K562 (cell line): Measurements from ENCODE around the gene PRSS23.

Experiments
- BRF1 ChIP-seq: IDR thresholded peaks from 3 replicates; pipeline ENCODE4 v1.6.1; 2011; ENCODE audit warnings: borderline replicate concordance, mild to moderate bottlenecking; ENCODE audit not compliant: insufficient read length; ENCODE audit errors: extremely low read depth
- CBX1 ChIP-seq: sonication (generic); IDR thresholded peaks from 2 replicates; pipeline ENCODE4 v1.6.1; 2016; ENCODE audit warnings: antibody characterized with exemption, low read depth, mild to moderate bottlenecking
- CTCF ChIP-seq, 3 experiments: IDR thresholded peaks in 2 of 3; conservative IDR thresholded peaks in 1 of 3; 2 replicates each; pipeline ENCODE4 v1.5.1; 2011 to 2012; ENCODE audit warnings: low read length in 3 of 3, mild to moderate bottlenecking in 3 of 3, control low read depth in 2 of 3, improper control_type of control experiment in 1 of 3, inconsistent platforms in 1 of 3, low read depth in 1 of 3, mixed read lengths in 1 of 3, moderate library complexity in 1 of 3; ENCODE audit not compliant: insufficient read depth in 2 of 3
- EZH2 ChIP-seq: IDR thresholded peaks from 2 replicates; pipeline ENCODE4 v1.6.1; 2012; ENCODE audit warnings: low read depth, mild to moderate bottlenecking, inconsistent platforms, low read length, borderline replicate concordance
- FOXK2 ChIP-seq, 2 experiments: fragments of 450-650 bp; IDR thresholded peaks in 1 of 2; conservative IDR thresholded peaks in 1 of 2; 2 replicates each; pipeline ENCODE4 v1.6.1; 2016; ENCODE audit warnings: low read depth in 2 of 2, mild to moderate bottlenecking in 1 of 2
- KDM1A ChIP-seq, 2 experiments: fragments of 450-650 bp; IDR thresholded peaks; 2 replicates each; pipeline ENCODE4 v1.6.1; 2016; ENCODE audit warnings: mild to moderate bottlenecking in 2 of 2
- KLF6 ChIP-seq: fragments of 250-450 bp; sonication (Bioruptor Pico); IDR thresholded peaks from 2 replicates; pipeline ENCODE4 v1.4.0; 2020; ENCODE audit warnings: mild to moderate bottlenecking, moderate library complexity, borderline replicate concordance
- UBTF ChIP-seq, 2 experiments: IDR thresholded peaks; 2 replicates each; pipeline ENCODE4 v1.6.1; 2012; ENCODE audit warnings: improper control_type of control experiment in 2 of 2, low read depth in 2 of 2, low read length in 2 of 2, borderline replicate concordance in 1 of 2
- ZFP1 ChIP-seq: fragments of 450-650 bp; formaldehyde crosslinking; IDR thresholded peaks from 2 replicates; pipeline ENCODE4 v1.4.0; 2020; ENCODE audit warnings: mild to moderate bottlenecking, mixed read lengths
- ZKSCAN1 ChIP-seq: fragments of 150-350 bp; IDR thresholded peaks from 2 replicates; pipeline ENCODE4 v1.6.1; 2016; ENCODE audit warnings: low read depth, low read length
- ZNF197 ChIP-seq: fragments of 200-800 bp; sonication (Bioruptor generic); IDR thresholded peaks from 2 replicates; pipeline ENCODE4 v1.6.1; 2016; ENCODE audit warnings: low read depth, missing genetic modification characterization, missing compliant biosample characterization
- ZNF384 ChIP-seq: IDR thresholded peaks from 2 replicates; pipeline ENCODE4 v1.6.1; 2012; ENCODE audit warnings: low read depth, low read length, improper control_type of control experiment
- TF ChIP-seq, protein P1 (sequence below): sonication (generic); formaldehyde crosslinking; IDR thresholded peaks from 2 replicates; pipeline ENCODE4 v1.8.0; 2023; ENCODE audit warnings: mild to moderate bottlenecking, missing genetic modification reagents

- TF ChIP-seq, protein P1, sequence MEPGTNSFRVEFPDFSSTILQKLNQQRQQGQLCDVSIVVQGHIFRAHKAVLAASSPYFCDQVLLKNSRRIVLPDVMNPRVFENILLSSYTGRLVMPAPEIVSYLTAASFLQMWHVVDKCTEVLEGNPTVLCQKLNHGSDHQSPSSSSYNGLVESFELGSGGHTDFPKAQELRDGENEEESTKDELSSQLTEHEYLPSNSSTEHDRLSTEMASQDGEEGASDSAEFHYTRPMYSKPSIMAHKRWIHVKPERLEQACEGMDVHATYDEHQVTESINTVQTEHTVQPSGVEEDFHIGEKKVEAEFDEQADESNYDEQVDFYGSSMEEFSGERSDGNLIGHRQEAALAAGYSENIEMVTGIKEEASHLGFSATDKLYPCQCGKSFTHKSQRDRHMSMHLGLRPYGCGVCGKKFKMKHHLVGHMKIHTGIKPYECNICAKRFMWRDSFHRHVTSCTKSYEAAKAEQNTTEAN (CRISPR knock-in tag): no peak
- TF ChIP-seq ZNF384: no peak
- no peak for TF ChIP-seq UBTF (IDR thresholded peaks at IDR 0.05; ENCODE audit: borderline replicate concordance in 1 of 2, low read depth in 2 of 2, low read length in 2 of 2)
- no peak for TF ChIP-seq CTCF (IDR thresholded peaks at IDR 0.05 in 2 of 3, conservative IDR thresholded peaks at IDR 0.05 in 1 of 3; ENCODE audit: insufficient read depth in 2 of 3, low read depth in 1 of 3, low read length in 3 of 3)
- TF ChIP-seq CBX1: no peak
- no peak for TF ChIP-seq KDM1A (IDR thresholded peaks at IDR 0.05)
- TF ChIP-seq FOXK2 (conservative IDR thresholded peaks at IDR 0.05 in 1 of 2, IDR thresholded peaks at IDR 0.05 in 1 of 2; ENCODE audit: low read depth in 2 of 2): no peak
- no peak for TF ChIP-seq EZH2
- TF ChIP-seq ZFP1: no peak
- TF ChIP-seq ZNF197: no peak
- no peak for TF ChIP-seq BRF1
- TF ChIP-seq ZKSCAN1: no peak
- TF ChIP-seq KLF6 (CRISPR knock-in tag): no peak
Measured at GRCh38 chr11:86787018-86787536, 13.3 kb upstream of the PRSS23 start.
